ENCODE measurements around the gene SLC16A9. TPM values are rescaled to one million over a fixed set of nuclear protein-coding genes. Genes with fewer than 3 reads are reported as not detected.

SLC16A9 gene
- total RNA-seq, 1 donor from 2014 or later: 3.8 TPM

- no peaks in the 10 kb centered on the region for H3K9me3 Mint-ChIP-seq (ENCODE audit: unreplicated experiment)
- no peaks in the 10 kb centered on the region for H3K4me1 Mint-ChIP-seq (ENCODE audit: unreplicated experiment)
- no peak for DNase-seq (ENCODE audit: low spot score)
- H3K4me3 Mint-ChIP-seq (ENCODE audit: unreplicated experiment): no peak overlapping the region
- TF ChIP-seq, protein P1, sequence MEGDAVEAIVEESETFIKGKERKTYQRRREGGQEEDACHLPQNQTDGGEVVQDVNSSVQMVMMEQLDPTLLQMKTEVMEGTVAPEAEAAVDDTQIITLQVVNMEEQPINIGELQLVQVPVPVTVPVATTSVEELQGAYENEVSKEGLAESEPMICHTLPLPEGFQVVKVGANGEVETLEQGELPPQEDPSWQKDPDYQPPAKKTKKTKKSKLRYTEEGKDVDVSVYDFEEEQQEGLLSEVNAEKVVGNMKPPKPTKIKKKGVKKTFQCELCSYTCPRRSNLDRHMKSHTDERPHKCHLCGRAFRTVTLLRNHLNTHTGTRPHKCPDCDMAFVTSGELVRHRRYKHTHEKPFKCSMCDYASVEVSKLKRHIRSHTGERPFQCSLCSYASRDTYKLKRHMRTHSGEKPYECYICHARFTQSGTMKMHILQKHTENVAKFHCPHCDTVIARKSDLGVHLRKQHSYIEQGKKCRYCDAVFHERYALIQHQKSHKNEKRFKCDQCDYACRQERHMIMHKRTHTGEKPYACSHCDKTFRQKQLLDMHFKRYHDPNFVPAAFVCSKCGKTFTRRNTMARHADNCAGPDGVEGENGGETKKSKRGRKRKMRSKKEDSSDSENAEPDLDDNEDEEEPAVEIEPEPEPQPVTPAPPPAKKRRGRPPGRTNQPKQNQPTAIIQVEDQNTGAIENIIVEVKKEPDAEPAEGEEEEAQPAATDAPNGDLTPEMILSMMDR (IDR thresholded peaks at IDR 0.05; ENCODE audit: unreplicated experiment): no peak
- peaks cover 1% of the 10 kb centered on the region for H3K27me3 Mint-ChIP-seq (ENCODE audit: unreplicated experiment)
- no peak overlapping the region for H3K27ac Mint-ChIP-seq (ENCODE audit: unreplicated experiment)
- H3K36me3 Mint-ChIP-seq (ENCODE audit: low read depth, unreplicated experiment): no peaks in the 10 kb centered on the region
These were observed 82.2 kb downstream of the SLC16A9 start for GRCh38 chr10:59627366-59628018.

DNA sequence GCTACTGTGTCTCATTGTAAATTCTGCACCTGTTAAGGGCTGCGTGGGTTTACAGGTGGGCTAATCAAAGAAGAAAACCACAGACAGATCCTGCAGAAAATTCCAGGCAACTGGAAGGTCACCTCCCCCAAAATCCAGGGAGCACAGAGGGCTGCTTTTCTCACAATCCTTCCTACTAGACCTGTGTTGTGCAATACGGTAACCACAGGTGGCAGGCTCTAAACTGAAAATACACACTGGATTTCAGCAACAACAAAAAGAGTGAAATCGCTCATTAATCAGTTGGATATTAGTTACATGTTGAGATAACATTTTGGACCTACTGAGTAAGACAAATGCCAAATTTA lies 83.2 kb downstream of the SLC16A9 start:
- TF ChIP-seq, protein P1 (IDR thresholded peaks at IDR 0.05; ENCODE audit: unreplicated experiment): no peak
- Mint-ChIP-seq H3K36me3 (ENCODE audit: low read depth, unreplicated experiment) (no peaks in the 10 kb centered on the region), H3K9me3 (ENCODE audit: unreplicated experiment) (no peaks in the 10 kb centered on the region), H3K27ac (ENCODE audit: unreplicated experiment) (no peak overlapping the region), H3K4me3 (ENCODE audit: unreplicated experiment) (no peak overlapping the region), H3K4me1 (ENCODE audit: unreplicated experiment) (no peaks in the 10 kb centered on the region), H3K27me3 (ENCODE audit: unreplicated experiment) (peaks cover 1% of the 10 kb centered on the region)
- DNase-seq (ENCODE audit: low spot score): no peak

DNA sequence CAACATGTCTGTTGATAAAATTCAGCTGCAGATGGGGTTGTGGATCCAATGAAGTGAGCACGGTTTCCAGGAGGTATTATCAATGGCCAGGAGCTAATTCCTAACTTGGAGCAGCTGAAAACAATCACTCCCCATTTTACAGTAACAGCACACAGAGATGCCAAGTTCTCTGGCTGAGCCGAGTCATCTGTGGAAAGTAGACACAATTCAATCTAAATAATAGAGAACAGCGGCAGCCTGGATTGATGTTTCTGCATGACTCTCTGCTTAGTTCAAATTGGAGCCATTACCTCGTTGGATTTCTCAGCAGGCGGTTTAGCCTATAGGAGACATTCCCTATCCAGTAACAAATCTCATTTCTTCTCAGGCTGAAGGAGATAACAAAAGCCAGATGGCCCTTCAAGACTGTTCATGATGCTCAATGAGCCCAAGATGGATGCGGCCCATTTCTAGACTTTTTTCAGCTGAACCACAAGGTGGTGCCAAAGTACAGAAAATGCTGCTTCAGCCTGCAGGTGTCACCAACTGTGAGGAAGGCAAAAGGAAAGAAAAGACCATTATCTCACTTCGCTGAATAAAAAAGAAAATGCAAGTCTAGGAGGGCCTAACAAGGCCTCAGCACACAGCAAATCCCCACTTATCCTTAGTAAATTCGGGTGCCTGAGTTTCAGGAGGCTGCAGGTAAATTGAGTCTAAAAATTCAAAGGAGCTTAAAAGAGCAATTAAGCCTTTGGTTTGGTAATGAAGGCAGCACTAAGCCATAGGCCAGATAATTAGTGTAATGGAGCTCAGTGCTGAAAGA lies 83.7 kb downstream of the SLC16A9 start:
- peak; percentile 60 for DNase-seq (ENCODE audit: low spot score)
- Mint-ChIP-seq H3K9me3 (ENCODE audit: unreplicated experiment) (no peaks in the 10 kb centered on the region), H3K27me3 (ENCODE audit: unreplicated experiment) (peaks cover 1% of the 10 kb centered on the region)

GRCh38 chr10:59624951-59625350 lies 84.7 kb downstream of the SLC16A9 start:
- Mint-ChIP-seq H3K9me3 (ENCODE audit: unreplicated experiment) (no peaks in the 10 kb centered on the region), H3K27me3 (ENCODE audit: unreplicated experiment) (peaks cover 1% of the 10 kb centered on the region), H3K4me3 (ENCODE audit: unreplicated experiment) (no peak overlapping the region), H3K27ac (ENCODE audit: unreplicated experiment) (no peak overlapping the region), H3K36me3 (ENCODE audit: low read depth, unreplicated experiment) (no peaks in the 10 kb centered on the region), H3K4me1 (ENCODE audit: unreplicated experiment) (no peaks in the 10 kb centered on the region)
- DNase-seq (ENCODE audit: low spot score): no peak
- TF ChIP-seq, protein P1 (IDR thresholded peaks at IDR 0.05; ENCODE audit: unreplicated experiment): no peak

More for the DNA sequence above, 83.7 kb downstream of the SLC16A9 start:
- no peaks in the 10 kb centered on the region for H3K36me3 Mint-ChIP-seq (ENCODE audit: low read depth, unreplicated experiment)
- H3K27ac Mint-ChIP-seq (ENCODE audit: unreplicated experiment): no peak overlapping the region
- TF ChIP-seq, protein P1 (IDR thresholded peaks at IDR 0.05; ENCODE audit: unreplicated experiment): peak; percentile 84
- no peaks in the 10 kb centered on the region for H3K4me1 Mint-ChIP-seq (ENCODE audit: unreplicated experiment)
- no peak overlapping the region for H3K4me3 Mint-ChIP-seq (ENCODE audit: unreplicated experiment)

GRCh38 chr10:59624136-59624535 lies 85.5 kb downstream of the SLC16A9 start:
- no peak for DNase-seq (ENCODE audit: low spot score)
- Mint-ChIP-seq H3K4me3 (ENCODE audit: unreplicated experiment) (no peak overlapping the region), H3K9me3 (ENCODE audit: unreplicated experiment) (no peaks in the 10 kb centered on the region), H3K4me1 (ENCODE audit: unreplicated experiment) (no peaks in the 10 kb centered on the region), H3K27me3 (ENCODE audit: unreplicated experiment) (peaks cover 1% of the 10 kb centered on the region), H3K36me3 (ENCODE audit: low read depth, unreplicated experiment) (no peaks in the 10 kb centered on the region), H3K27ac (ENCODE audit: unreplicated experiment) (no peak overlapping the region)
- TF ChIP-seq, protein P1 (IDR thresholded peaks at IDR 0.05; ENCODE audit: unreplicated experiment): no peak

All from endothelial cell (in vitro differentiated cells).